Ammon's horn (tissue), 1 donor: ENCODE measurements around the gene SPAG16.

ENCODE experiments used
- DNase-seq: peaks from one replicate; pipeline ENCODE4 v3.0.0-alpha.2; 2016; ENCODE audit warnings: low spot score

SPAG16 gene

DNA sequence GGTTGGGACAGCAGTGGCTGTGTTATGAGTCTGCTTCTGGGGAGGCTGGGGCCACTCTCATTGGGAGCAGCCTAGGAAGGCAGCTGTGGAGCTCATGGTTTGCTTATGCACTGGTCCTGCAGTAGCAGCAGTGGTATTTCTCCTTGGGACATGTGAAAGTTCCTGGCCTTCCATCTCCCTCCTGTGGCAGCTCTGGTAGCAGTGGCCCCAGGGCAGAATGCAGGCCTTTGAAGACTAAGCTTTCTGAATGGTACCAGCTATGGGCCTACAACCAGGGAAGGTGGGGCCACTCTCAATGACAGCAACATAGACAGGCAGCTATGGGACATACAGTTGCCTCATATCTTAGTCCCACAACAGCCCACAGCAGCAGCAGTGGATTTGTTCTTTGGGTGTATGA, 1009.3 kb downstream of the SPAG16 start:
- no peak for DNase-seq

DNA sequence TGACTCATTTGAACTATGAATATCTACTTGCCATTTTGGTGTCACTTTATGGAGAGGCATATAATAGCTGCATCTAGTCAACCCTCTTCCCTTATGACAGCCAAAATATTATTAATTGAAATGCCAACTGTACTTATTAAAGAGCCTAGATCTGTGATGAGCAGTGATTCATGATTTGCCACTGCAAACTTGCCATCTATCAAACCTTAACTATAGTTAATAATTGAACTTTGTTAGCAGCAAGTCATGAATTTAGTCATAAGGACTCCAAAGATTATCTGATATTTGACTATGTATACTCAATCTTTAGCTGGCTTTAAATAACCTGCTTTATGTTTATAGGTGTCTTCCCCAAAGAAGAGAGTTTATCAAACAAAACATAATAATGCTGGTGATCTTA, 1010.2 kb downstream of the SPAG16 start:
- no peak for DNase-seq

DNA sequence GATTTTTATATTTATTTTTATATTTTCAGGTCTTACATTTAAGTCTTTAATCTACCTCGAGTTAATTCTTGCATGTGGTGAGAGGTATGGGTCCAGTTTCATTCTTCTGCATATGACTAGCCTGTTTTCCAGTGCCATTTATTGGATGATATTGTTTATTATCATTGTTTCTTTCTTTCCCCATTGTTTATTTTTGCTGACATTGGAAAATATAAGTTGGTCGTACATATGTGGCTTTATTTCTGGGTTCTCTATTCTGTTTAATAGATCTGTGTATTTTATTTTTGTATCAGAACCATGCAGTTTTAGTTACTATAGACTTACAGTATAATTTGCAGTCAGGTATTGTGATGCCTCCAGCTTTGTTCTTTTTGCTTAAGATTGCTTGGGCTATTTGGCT, 1013.2 kb downstream of the SPAG16 start:
- DNase-seq = no peak

DNA sequence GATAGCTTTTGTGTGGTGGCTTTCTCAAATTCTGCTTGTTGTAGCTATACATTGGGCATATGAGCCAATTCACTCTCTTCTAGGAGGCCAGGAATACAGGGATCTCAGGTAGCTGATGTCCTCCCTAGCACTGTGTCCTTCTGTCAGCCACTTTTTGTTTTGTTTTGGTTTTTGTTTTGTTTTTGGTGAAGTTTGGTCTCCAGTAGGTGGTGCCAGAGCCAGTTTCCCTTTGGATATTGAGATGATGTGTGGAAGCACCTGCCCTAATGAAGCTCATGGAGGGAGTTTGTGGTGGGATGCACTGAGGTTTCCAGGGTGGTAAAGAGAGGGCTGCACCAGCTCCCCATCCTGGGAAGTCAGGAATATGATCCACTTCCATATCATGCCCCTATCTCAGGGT, 1026.1 kb downstream of the SPAG16 start:
- DNase-seq = no peak

DNA sequence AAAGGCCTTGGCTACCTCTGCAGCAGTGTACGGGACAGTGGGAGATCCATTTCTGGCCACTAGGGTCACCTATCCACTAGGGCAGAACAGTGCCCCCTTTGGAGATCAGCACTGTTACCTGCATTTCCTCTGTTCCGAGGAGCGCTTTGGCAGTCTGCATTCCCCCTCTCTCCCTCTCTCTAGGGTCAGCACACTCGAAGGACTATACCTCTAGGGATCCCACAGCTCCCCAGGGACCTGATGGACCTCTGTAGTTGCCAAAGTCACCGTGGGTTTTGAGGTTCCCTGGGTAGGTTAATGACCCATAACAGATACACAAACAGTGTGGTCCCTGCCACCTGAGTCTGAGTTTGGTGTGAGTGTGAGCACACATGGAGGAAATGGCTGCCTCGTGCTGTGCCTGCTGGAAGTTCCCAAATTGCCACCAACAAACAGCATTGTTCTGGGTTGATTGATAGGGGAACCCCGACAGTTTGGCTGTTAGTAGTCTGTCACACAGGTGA, 1026.8 kb downstream of the SPAG16 start:
- no peak for DNase-seq

DNA sequence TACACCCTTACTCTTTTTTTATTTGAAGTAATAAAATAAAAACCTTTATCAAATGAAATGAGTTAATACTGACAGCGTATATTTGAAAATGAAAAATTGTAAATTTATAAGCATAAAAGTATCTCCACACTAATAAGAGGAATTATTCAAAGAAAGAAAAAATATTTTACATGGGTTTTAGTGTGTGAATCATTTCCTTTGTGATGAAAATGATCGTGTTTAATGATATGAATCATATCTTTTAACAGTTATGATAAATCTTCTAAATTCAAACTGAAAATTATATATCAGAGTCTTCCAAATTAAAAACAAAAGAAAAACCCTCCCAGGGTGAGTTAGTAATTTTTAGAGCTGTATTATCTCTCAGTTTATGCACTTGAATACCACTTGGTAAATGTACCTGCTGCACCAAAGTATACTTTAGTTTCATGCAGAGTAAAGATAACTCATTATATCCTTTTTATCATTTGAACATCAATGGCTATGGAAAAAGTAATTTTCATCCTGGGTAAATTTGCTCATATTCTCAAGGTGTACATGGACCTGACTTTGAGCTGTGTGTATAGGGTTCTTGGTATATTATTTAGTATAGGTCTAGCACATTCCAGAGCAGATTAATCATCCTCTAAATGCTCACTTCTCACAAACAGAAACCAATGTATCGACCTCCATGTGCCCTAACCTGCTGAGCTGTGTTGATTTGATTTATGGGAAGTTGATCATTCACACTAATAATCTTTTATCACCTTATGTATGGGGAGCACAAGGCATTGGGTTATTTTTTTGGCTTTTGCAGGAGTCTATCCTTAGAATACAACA, 1027.9 kb downstream of the SPAG16 start:
- DNase-seq = no peak

DNA sequence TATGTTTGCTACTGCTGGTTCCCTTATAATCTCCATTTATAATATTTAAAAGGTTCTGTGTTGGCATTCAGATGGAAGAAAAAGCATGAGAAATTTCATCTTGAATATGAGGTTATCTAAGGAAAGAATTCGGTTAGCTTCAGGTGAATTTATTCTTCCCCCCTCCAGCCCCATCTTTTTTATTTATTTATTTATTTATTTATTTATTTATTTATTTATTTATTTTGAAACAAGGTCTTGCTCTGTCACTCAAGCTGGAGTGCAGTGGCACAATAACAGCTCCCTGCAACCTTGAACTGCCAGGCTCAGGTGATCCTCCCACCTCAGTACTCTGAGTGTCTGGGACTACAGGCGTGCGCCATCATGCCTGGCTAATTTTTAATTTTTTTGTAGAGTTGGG, 1031.1 kb downstream of the SPAG16 start:
- no peak for DNase-seq

DNA sequence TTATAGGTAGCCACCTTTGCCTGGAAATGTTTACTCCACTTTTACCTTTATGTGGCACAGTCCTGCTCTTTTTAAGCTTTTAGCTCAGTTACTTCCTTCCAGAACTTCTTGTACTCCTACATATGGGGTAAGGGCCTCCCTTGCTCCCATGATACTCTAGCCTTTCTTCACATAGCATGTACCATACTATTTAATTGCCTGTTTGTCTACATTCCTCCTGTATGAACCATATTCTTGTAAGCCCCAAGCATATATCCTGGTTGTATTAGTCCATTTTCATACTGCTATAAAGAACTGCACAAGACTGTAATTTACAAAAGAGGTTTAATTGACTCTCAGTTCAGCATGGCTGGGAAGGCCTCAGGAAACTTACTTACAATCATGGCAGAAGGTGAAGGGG, 1035.9 kb downstream of the SPAG16 start:
- DNase-seq = no peak

DNA sequence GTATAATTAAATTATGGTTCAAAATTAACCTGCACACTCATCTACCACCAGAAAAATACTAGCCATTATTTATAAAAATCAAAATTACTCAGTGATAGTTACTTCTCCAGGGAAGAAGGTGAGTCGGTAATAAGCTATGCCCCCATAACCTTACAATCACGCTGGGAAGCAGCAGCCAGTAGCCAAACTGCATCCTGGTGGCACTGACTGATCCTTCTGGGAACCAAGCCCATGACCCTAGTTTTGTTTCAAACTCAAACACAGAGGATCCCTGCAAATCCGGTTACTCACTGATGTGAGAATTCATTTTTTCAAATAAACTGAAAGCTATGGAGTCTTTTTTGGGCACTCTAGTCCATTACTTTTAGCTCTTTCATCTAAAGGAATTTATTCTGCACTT, 1038.4 kb downstream of the SPAG16 start:
- no peak for DNase-seq

DNA sequence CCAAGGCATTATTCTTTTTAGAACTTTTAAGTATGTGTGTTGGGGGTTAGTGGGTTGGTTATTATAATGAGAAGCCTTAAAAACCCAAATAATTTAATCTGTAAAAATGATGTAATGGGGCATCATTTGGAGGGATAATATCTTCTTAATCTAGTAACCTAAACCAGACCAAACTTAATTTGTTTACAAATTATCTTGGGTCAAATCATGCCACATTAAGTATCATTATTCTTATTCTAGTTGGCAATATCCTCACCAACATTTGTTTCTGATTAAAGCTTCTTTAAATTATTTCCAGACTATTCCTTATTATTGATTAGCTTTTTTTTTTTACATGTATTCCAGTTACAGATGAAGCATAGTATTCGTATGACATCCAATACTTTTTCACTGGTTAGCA, 1041.1 kb downstream of the SPAG16 start:
- DNase-seq = no peak

DNA sequence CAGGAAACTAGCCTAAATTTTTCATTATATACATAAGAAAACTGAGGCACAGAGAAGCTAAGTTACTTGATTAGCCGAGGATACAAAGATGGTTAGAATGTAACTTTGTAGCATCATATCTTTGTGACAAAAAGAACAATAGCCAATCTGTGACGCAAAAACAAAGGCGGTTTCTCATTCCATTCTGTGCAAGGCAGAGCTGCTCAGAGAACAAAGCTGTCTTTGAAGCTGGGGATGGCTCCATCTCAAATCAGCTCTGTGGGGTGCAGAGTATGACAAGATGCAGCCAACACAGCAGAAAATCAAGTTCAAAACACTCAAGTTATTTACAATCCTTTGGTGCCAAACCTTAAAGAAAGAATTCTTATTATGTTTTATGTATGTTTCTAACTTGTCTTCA, 1044.7 kb downstream of the SPAG16 start:
- peak; percentile 96 for DNase-seq

DNA sequence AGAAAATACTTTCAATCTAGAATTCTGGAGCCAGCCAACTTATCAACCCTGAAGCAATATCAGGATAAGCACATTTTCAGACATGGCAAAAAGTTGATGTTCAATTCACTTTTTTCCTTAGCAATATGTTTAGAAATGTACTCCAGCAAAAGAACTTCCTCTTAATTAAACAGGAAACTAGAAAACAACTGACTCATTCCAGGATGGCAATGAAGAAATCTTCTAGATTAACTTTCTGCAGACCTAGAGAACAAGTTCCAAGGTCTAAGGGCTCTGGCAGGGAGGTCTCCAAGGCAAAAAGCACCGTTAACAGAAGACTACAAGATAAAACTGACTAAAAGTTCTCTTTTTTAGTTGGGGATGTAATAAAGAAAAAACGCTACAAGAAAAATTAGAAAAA, 1057.4 kb downstream of the SPAG16 start:
- no peak for DNase-seq

DNA sequence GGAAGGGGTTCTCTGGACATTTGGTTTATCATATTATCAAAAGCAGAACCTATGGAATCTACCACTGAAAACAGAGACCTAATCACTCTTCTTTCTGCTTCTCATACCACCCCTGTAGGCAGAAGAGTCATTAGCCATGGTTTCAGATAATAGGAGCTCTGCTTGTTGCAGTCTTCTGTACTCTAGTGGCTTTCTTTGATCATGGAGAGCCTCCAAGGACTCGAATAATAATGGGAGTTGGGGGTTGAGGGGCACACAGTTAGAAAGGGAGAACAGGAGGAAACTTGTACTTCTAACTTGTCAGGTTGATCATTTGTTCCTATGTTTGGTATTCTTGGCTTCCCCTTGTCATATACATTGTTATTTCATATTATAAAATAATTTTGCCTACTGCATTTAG, 1074.2 kb downstream of the SPAG16 start:
- no peak for DNase-seq

DNA sequence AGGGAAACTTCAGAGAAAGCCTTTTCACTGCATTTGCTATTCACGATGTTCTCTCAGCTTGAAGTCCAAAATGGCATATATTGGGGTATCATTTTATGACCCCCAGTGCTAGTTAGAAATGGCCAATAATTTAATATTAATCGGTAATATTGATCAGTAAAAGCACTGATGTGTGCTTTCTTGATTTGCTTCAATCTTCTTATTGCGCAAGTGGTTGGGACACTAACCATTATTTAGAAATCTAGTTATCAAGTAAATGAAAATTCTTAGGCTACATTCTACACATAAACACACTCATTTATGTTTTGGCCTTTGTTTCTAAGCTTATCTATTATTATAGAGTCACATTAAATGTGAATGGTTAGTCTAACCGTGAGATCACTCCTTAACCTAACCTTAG, 1076.9 kb downstream of the SPAG16 start:
- DNase-seq = no peak

DNA sequence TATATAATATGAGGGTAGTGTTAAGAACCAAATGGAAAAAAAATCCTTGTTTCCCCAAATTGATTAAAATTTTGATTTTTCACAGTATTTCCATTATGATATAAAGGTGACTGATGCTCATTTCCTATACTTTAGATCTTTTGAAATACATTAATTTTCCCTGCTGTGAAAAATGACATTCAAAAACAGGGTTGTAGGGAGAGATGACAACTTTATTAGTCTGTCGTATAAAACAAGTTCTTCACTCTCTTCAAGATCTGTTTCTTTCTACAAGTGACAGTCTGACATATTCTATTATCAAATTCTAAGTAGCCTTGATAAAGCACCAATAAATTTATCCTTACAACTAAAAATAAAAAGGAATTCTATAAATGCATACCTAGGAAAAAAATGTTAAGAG, 1081.3 kb downstream of the SPAG16 start:
- no peak for DNase-seq

DNA sequence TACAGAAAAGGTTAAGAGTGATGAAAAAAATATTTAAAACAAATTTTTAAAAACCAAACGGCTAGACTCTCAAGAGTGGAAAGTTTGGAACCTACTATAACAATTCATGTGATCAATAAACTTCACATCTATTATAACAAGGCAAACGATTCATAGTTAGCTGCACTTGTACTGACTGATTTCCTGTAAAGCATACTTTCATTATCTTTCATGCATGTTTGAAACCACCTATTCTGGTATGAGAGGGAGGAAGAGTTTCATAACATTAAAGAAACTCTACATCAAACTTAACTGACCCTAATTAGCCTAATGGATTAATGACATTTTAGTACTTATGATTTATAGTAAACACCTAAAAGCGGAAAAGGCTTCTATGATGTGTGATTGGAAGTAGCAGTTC, 1082.9 kb downstream of the SPAG16 start:
- no peak for DNase-seq

DNA sequence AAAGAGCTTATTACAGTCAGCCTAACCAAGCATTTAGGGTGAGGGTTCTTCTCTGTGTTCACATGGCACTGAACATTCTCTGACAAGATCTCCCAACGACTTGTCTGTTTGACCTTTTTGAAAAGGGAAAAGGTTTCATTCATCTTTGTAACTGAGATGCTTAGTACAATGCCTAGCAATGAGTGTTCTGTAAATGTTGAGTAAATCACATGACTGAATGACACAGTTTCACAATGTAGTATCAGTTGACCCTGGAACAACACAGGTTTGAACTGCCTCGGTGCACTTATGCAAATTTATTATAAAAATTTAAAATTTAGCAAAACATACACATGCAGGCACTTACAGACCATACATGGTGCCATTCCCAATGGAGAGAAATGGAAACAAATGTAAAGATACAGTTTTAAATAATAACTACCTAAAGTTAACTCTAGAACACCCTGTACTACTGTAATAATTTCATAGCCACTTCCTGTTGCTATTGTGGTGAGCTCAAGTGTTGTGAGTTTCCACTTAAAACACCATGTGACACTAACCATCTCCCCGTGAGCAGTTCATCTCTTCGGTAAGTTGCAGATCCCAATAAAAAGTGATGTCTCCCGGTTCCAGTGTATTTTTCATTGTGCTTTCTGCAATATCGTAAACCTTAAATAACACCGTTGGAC, 1092.5 kb downstream of the SPAG16 start:
- no peak for DNase-seq

DNA sequence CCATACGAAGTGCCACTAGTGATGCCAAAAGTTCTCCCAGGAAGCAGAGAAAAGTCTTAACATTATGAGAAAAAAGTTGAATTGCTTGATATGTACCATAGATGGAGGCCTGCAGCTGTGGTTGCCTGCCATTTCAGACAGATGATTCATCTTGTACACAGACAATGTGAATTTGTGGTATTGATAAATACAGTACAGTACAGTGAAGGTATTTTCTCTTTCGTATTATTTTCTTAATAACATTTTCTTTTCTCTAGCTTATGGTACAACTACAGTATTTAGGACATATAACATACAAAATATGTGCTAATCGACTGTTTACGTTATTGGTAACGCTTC, 1093.0 kb downstream of the SPAG16 start:
- DNase-seq = no peak

DNA sequence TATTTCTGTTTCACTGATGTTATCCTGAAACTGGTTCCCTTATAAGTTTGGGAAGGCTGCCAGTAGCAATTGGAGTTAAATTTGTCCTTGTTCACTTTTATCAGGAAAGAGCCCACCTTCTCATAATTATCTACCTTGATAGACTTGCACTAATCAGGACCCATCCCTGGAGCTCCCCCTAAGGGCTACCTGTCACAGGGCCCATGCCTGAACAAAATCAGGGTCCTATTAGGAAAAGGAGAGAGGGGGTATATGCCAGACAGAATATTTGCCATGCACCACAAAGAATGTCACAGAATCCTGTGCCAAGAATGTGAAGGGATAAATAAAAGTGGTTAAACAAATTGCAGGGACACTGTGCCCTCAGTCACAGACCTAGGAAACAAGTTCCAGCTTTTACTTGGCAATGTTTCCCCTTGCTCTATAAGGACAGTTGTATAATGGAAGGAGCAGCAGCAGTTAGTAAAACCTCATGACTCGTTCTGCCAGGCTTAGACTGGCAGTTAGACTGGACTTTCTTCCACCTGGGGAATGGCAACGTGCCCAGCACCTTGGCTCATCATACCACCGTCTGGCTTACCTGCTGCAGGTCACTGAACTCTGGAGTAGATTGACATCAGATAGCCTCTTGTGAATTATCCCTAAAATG, 1094.3 kb downstream of the SPAG16 start:
- DNase-seq = no peak

DNA sequence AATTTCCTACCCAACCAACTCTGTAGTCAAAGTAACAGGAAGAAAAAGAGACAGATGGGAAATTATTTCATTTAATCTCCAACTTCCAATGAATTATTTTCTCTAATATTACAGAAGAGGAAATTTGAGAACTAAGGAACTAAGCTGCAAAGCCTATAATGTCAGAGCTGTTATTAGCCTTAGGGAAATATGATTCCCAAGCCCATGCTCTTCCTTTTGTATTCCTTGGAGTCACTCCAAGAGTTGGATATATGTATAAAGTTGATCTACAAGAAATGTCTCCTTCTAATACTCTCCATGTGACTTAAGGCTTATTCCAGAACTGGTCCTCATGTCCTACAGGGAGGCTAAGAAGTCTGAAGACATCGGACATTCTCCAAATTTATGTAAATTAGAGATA, 1095.0 kb downstream of the SPAG16 start:
- DNase-seq = no peak

DNA sequence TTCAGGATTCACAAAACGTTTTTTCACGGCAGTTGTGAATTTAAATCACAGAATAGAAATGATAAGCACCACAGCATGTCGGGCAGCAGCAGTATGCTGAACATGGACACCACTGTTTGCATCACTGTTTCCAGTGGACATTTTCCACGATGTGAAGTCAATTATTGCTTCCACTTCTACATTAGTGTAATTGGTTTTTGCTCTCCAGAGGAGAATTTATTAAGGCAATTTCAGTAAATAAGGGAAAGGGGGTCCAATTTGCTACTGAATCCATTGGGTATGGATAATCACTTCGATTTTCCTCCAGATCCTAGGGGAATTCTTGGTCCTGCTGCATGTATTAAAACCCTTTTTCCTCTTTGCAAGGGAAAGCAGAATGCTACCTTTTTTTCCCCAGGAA, 1096.4 kb downstream of the SPAG16 start:
- DNase-seq = no peak

DNA sequence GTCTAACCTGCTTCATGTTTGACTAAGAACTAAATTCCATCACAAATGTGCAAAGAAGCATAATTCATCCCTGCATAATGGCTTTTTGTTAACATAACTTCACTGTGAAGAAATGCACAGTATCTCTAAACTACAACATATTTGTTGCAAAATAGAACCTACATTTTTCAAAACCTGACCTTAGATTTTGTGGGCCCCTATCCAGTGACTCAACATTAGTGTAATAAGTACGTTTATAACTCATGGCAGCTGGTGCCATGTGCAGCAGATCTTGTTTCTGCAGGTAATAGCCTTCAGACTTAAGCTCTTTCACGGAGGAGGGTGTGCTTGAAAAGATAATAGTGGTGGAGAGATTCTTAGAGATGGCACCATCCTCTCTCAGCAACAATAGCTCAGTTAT, 1098.0 kb downstream of the SPAG16 start:
- DNase-seq = no peak

DNA sequence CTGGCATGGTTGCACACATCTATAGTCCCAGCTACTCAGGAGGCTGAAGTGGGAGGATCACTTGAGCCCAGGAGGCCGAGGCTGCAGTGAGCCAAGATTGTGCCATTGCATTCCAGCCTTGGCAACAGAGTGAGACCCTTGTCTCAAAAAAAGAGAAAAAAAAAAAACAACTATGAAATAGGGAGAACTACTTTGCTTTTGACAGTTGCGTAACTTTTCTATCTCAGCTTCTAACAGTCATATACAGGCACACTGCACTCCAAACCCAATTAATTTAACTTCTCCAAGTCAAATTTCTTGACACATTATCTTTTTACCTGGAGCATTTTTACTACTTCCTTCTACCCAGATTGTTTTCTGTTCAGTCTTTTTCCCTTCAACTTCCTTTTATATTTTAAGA, 1102.5 kb downstream of the SPAG16 start:
- DNase-seq = no peak
